GM12891 (cell line): ENCODE data around the gene E2F1.

Experiments
- POLR2A ChIP-seq: IDR thresholded peaks from 2 replicates; pipeline ENCODE4 v1.6.1; 2011; ENCODE audit warnings: low read depth, low read length, control low read depth
- POLR2AphosphoS5 ChIP-seq: IDR thresholded peaks from 2 replicates; pipeline ENCODE4 v1.6.1; 2011; ENCODE audit warnings: low read depth, low read length, control low read depth
- POU2F2 ChIP-seq: IDR thresholded peaks from 2 replicates; pipeline ENCODE4 v1.6.1; 2011; ENCODE audit warnings: low read depth, mild to moderate bottlenecking, control low read depth, low read length, moderate library complexity
- SPI1 ChIP-seq: IDR thresholded peaks from 2 replicates; pipeline ENCODE4 v1.6.1; 2011; ENCODE audit warnings: low read depth, low read length, control low read depth
- TAF1 ChIP-seq: IDR thresholded peaks from 2 replicates; pipeline ENCODE4 v1.6.1; 2011; ENCODE audit warnings: low read depth, low read length, control low read depth

DNA sequence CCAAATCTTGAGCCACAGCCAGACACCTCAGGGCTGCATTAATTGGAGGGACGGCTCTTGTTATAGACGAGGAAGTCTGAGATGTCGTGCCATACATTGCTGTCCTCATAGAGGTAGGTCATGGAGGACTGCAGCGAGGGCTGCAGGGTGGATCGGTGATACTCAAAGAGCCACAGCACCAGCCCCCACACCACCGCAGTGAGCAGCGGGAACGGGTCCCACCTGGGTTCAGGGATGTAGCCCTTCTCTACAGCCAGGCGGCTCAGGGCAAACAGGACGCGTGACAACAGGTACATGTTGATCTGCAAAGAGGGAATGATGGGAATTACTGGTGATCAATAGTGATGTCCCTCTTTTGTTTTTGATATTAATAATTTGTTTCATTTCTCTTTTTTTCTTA is 21.5 kb upstream of the E2F1 start:
- TF ChIP-seq POLR2A (no peak), POLR2AphosphoS5 (no peak), TAF1 (no peak), SPI1 (no peak), POU2F2 (no peak)
